ENCODE results near the gene MTAP.
"Not testable (repeated sequence)": the region's sequence is repeated elsewhere in the genome, so short reads cannot be mapped to it uniquely, and the experiment has no call there.

MTAP gene

GRCh38 chr9:21936161-21936560 is 133.7 kb downstream of the MTAP start:
- Mint-ChIP-seq H3K4me1 (no peaks in the 10 kb centered on the region), H3K4me3 (no peak overlapping the region), H3K27me3 (ENCODE audit: low read depth, poor library complexity) (no peaks in the 10 kb centered on the region), H3K36me3 (ENCODE audit: low read depth) (peaks cover 39% of the 10 kb centered on the region), H3K9me3 (no peaks in the 10 kb centered on the region), H3K27ac (no peak overlapping the region)
- TF ChIP-seq CTCF (IDR thresholded peaks at IDR 0.05), result no peak
- no peak for DNase-seq

- no peak for DNase-seq
These were observed 139.0 kb downstream of the MTAP start for GRCh38 chr9:21941337-21941995.

GRCh38 chr9:21943464-21943863 is 141.0 kb downstream of the MTAP start:
- Mint-ChIP-seq H3K4me3 (no peak overlapping the region), H3K36me3 (ENCODE audit: low read depth) (no peaks in the 10 kb centered on the region), H3K4me1 (no peaks in the 10 kb centered on the region), H3K9me3 (peaks cover 9% of the 10 kb centered on the region), H3K27me3 (ENCODE audit: low read depth, poor library complexity) (peaks cover 10% of the 10 kb centered on the region), H3K27ac (no peak overlapping the region)
- DNase-seq, result no peak
- TF ChIP-seq CTCF (IDR thresholded peaks at IDR 0.05), result no peak

More at GRCh38 chr9:21941337-21941995, 139.0 kb downstream of the MTAP start:
- Mint-ChIP-seq H3K36me3 (ENCODE audit: low read depth) (no peaks in the 10 kb centered on the region), H3K4me3 (no peak overlapping the region), H3K27ac (no peak overlapping the region), H3K9me3 (peaks cover 9% of the 10 kb centered on the region), H3K27me3 (ENCODE audit: low read depth, poor library complexity) (peaks cover 10% of the 10 kb centered on the region), H3K4me1 (no peaks in the 10 kb centered on the region)
- no peak for TF ChIP-seq CTCF (IDR thresholded peaks at IDR 0.05)

- no peaks in the 10 kb centered on the region for H3K4me1 Mint-ChIP-seq
- no peaks in the 10 kb centered on the region for H3K36me3 Mint-ChIP-seq (ENCODE audit: low read depth)
- DNase-seq, result no peak
- H3K4me3 Mint-ChIP-seq, result no peak overlapping the region
- H3K27me3 Mint-ChIP-seq (ENCODE audit: low read depth, poor library complexity), result peaks cover 10% of the 10 kb centered on the region
- peaks cover 9% of the 10 kb centered on the region for H3K9me3 Mint-ChIP-seq
- no peak overlapping the region for H3K27ac Mint-ChIP-seq
- TF ChIP-seq CTCF (IDR thresholded peaks at IDR 0.05), result no peak
These were observed 143.2 kb downstream of the MTAP start for GRCh38 chr9:21945606-21946005.

- Mint-ChIP-seq H3K27me3 (ENCODE audit: low read depth, poor library complexity) (peaks cover 29% of the 10 kb centered on the region), H3K36me3 (ENCODE audit: low read depth) (no peaks in the 10 kb centered on the region), H3K9me3 (peaks cover 18% of the 10 kb centered on the region), H3K4me1 (no peaks in the 10 kb centered on the region), H3K27ac (no peak overlapping the region), H3K4me3 (no peak overlapping the region)
- TF ChIP-seq CTCF (IDR thresholded peaks at IDR 0.05), result no peak
- no peak for DNase-seq
These were observed 156.4 kb downstream of the MTAP start for GRCh38 chr9:21958833-21959232.

- H3K4me1 Mint-ChIP-seq; H3K27ac Mint-ChIP-seq; DNase-seq; H3K36me3 Mint-ChIP-seq (ENCODE audit: low read depth); H3K4me3 Mint-ChIP-seq: not testable (repeated sequence)
- Mint-ChIP-seq H3K27me3 (ENCODE audit: low read depth, poor library complexity) (peaks cover 33% of the 10 kb centered on the region), H3K9me3 (peaks cover 19% of the 10 kb centered on the region)
These were observed 156.8 kb downstream of the MTAP start for GRCh38 chr9:21959268-21959667.

All from nephron progenitor cell (in vitro differentiated cells).